ENCODE results near the gene MTERF4. TPM values are rescaled to one million over a fixed set of nuclear protein-coding genes. Genes with fewer than 3 reads are reported as not detected.

Gene MTERF4
- total and polyA plus RNA-seq, 10 of the 15 experiments (the other 5 are each of a cell fraction or from before 2014, with no cell fraction given), result 36.7 to 69.1 (median 45.5) TPM

GRCh38 chr2:241138471-241138870 lies 36.4 kb upstream of the MTERF4 start:
- intact Hi-C loops (cut with micrococcal nuclease; ENCODE audit: unreplicated experiment), result no loop called here
- Histone ChIP-seq H2AFZ (ENCODE audit: control insufficient read depth, low read depth, low read length) (no peak overlapping the region), H3K9me3 (replicated peaks; ENCODE audit: control insufficient read depth, insufficient read depth, low read length) (no peaks in the 10 kb centered on the region), H3K9ac (ENCODE audit: control insufficient read depth, insufficient read depth, low read length) (no peak overlapping the region), H3K27me3 (replicated peaks in 1 of 2; ENCODE audit: control insufficient read depth in 2 of 2, insufficient read depth in 2 of 2, low read length in 1 of 2) (no peaks in the 10 kb centered on the region; a peak in 1 of 4 replicates), H3K4me3 (no peak overlapping the region), H3K4me2 (ENCODE audit: control insufficient read depth, insufficient read depth) (no peak overlapping the region), H4K20me1 (ENCODE audit: control insufficient read depth, insufficient read depth) (no peaks in the 10 kb centered on the region), H3K4me1 (ENCODE audit: control insufficient read depth, insufficient read depth, low read length) (no peaks in the 10 kb centered on the region), H3K27ac (ENCODE audit: control insufficient read depth, insufficient read depth) (no peak overlapping the region), H3K36me3 (ENCODE audit: control insufficient read depth in 2 of 2, insufficient read depth in 2 of 2, low read length in 1 of 2) (peaks cover 6 to 26% of the 10 kb centered on the region in 2 experiments), H3K79me2 (ENCODE audit: control insufficient read depth, insufficient read depth, low read length) (no peaks in the 10 kb centered on the region; the same call in 1 of the 2 replicates)
- ChIA-PET POLR2A (interaction anchor here (1.0 kb wide), 1 partner anchor 78 kb away, joined by 3 read pairs; no protein-coding TSS in a partner anchor), RAD21 (ENCODE audit: unreplicated experiment) (no interaction called here), CTCF (interaction anchor here (1.2 kb wide), 1 partner anchor 61 kb away, joined by 3 read pairs; no protein-coding TSS in a partner anchor), SMC1A (ENCODE audit: uncharacterized antibody, unreplicated experiment) (interaction anchor here (1.4 kb wide), 1 partner anchor 18 kb away, joined by 4 read pairs; no protein-coding TSS in a partner anchor)
- FAIRE-seq (no peak), DNase-seq (ENCODE audit: low read depth, low spot score) (no peak), ATAC-seq (no peak)
- WGBS (ENCODE audit: insufficient coverage, insufficient replicate concordance, low lambda C conversion rate, missing lambda C conversion rate), result 95% methylated on average over 10 of the region's 16 CpGs
- in situ Hi-C loops (cut with MboI), result no loop called here
- BruUV-seq (replicated peaks), result no TSS peak
- TF ChIP-seq HDGF (IDR thresholded peaks at IDR 0.05) (no peak), NFIC (IDR thresholded peaks at IDR 0.05; ENCODE audit: low read depth, low read length) (no peak), PKNOX1 (IDR thresholded peaks at IDR 0.05) (no peak), CREM (IDR thresholded peaks at IDR 0.05; ENCODE audit: low read depth) (no peak), ZNF384 (IDR thresholded peaks at IDR 0.05; ENCODE audit: borderline replicate concordance, low read depth, low read length) (no peak), E2F8 (IDR thresholded peaks at IDR 0.05; ENCODE audit: low read depth, partially characterized antibody) (no peak), BHLHE40 (IDR thresholded peaks at IDR 0.05; ENCODE audit: borderline replicate concordance in 1 of 2, low read depth in 2 of 2, low read length in 1 of 2) (no peak), CHD1 (IDR thresholded peaks at IDR 0.05; ENCODE audit: low read depth, low read length) (no peak)
- TF ChIP-seq, protein P1, sequence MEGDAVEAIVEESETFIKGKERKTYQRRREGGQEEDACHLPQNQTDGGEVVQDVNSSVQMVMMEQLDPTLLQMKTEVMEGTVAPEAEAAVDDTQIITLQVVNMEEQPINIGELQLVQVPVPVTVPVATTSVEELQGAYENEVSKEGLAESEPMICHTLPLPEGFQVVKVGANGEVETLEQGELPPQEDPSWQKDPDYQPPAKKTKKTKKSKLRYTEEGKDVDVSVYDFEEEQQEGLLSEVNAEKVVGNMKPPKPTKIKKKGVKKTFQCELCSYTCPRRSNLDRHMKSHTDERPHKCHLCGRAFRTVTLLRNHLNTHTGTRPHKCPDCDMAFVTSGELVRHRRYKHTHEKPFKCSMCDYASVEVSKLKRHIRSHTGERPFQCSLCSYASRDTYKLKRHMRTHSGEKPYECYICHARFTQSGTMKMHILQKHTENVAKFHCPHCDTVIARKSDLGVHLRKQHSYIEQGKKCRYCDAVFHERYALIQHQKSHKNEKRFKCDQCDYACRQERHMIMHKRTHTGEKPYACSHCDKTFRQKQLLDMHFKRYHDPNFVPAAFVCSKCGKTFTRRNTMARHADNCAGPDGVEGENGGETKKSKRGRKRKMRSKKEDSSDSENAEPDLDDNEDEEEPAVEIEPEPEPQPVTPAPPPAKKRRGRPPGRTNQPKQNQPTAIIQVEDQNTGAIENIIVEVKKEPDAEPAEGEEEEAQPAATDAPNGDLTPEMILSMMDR (IDR thresholded peaks at IDR 0.05 in 2 of 3, conservative IDR thresholded peaks at IDR 0.05 in 1 of 3; ENCODE audit: control insufficient read depth in 2 of 3, extremely low read depth in 1 of 3, insufficient read depth in 1 of 3, low read depth in 3 of 3, low read length in 3 of 3), result no peak
- TF ChIP-seq, protein P2, sequence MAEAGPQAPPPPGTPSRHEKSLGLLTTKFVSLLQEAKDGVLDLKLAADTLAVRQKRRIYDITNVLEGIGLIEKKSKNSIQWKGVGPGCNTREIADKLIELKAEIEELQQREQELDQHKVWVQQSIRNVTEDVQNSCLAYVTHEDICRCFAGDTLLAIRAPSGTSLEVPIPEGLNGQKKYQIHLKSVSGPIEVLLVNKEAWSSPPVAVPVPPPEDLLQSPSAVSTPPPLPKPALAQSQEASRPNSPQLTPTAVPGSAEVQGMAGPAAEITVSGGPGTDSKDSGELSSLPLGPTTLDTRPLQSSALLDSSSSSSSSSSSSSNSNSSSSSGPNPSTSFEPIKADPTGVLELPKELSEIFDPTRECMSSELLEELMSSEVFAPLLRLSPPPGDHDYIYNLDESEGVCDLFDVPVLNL (IDR thresholded peaks at IDR 0.05; ENCODE audit: low read depth, low read length), result no peak
- TF ChIP-seq, protein P3, sequence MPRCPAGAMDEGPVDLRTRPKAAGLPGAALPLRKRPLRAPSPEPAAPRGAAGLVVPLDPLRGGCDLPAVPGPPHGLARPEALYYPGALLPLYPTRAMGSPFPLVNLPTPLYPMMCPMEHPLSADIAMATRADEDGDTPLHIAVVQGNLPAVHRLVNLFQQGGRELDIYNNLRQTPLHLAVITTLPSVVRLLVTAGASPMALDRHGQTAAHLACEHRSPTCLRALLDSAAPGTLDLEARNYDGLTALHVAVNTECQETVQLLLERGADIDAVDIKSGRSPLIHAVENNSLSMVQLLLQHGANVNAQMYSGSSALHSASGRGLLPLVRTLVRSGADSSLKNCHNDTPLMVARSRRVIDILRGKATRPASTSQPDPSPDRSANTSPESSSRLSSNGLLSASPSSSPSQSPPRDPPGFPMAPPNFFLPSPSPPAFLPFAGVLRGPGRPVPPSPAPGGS (IDR thresholded peaks at IDR 0.05; ENCODE audit: borderline replicate concordance, insufficient read depth, low read depth, low read length, poor library complexity, severe bottlenecking), result no peak
